ENCODE results near the gene CARMIL3.
"Not testable (repeated sequence)": the region's sequence is repeated elsewhere in the genome, so short reads cannot be mapped to it uniquely, and the experiment has no call there.

The CARMIL3 gene

DNA sequence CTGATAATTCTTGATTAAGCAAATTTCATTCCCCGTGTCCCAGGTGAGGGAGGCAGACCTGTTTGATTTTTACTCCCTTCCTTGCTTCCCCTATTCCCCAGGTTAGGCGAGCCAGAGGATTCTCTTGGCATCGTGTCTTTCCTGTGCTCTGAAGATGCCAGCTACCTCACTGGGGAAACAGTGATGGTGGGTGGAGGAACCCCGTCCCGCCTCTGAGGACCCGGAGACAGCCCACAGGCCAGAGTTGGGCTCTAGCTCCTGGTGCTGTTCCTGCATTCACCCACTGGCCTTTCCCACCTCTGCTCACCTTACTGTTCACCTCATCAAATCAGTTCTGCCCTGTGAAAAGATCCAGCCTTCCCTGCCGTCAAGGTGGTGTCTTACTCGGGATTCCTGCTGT is 1.1 kb upstream of the CARMIL3 start:
- not testable (repeated sequence) for H3K9me3 ChIP-seq (ENCODE audit: control insufficient read depth in 1 of 2, low read length in 2 of 2); H3K36me3 ChIP-seq (ENCODE audit: control insufficient read depth in 1 of 2, insufficient read depth in 2 of 2, low read length in 2 of 2); H3K4me3 ChIP-seq (ENCODE audit: low read depth in 1 of 2, low read length in 2 of 2); H3K27ac ChIP-seq (ENCODE audit: low read length); H3K27me3 ChIP-seq (ENCODE audit: low read depth, low read length)
- peaks cover 0 to 12% of the 10 kb centered on the region in 2 donors for H3K4me1 ChIP-seq (ENCODE audit: control insufficient read depth in 1 of 2, insufficient read depth in 2 of 2, low read length in 2 of 2)

DNA sequence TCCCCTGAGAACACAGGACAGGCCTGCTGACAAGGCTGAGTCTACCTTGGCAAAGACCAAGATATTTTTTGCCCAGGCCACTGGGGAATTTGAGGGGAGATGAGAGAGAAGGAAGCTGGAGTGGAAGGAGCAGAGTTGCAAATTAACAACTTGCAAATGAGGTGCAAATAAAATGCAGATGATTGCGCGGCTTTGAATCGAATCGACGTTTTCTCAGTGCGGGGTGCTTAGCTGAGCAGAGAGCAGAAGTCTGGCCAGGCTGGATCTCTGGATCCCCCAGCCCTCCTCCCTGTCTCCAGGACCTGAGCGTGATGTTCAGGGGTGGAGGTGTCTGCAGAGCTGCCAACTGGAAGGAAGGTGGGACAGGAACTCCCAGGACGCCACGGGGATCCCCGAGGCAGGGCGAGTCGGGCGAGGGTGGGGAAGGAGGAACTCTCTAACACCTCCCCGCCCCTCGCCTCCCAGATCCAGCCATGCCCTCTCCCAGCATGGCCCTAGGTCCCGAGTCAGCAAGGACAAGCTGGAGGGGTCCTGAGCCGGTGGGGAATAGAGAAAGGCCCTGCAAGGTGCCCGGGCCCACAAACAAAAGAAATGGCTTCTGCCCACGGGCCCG is 527 bp upstream of the CARMIL3 start:
- no peak overlapping the region for H3K27ac ChIP-seq (ENCODE audit: low read length)

DNA sequence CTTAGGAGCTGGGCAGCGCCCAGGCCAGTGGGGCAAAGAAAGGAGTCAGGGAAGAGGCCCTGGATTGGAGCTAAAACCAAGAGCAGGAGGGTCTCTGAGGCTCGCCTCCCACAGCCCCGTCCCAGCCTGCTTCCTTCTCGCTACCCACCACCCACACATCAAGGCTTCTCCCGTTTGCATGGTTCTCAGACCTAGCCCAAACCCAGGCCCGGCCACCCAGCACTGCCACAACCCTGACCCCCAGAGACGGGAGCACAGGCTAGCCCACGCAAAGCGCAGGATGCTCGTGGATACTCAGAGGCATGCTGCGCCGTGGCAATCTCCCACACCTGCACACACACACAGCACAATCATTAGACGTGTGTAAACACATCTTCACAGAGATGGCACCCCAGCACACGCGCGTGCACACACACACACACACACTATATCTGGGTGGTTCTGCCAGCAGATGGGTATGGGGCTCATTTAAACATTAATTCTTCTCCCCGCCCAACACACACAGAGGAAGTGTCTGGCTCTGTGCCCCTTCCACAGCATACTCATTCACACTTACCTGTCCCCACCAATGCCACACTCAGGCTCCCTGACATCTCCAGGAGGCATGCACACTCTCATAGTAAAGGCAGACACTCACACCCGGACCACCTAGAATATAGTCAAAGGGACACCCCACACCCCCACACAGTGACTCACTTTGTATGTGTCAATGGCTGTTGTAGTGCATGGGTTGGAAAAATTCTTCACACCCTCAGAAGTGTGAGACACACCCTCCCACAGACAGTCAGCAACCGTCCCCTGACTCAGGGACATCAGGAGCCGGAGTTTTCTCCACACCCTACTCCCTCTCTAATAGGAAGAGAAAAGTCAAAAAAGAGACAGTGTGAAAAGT is 1.1 kb downstream of the CARMIL3 start:
- Histone ChIP-seq H3K36me3 (ENCODE audit: control insufficient read depth in 1 of 2, insufficient read depth in 2 of 2, low read length in 2 of 2) (no peaks in the 10 kb centered on the region), H3K27ac (ENCODE audit: low read length) (no peak overlapping the region), H3K27me3 (ENCODE audit: low read depth, low read length) (no peaks in the 10 kb centered on the region), H3K4me3 (ENCODE audit: low read depth in 1 of 2, low read length in 2 of 2) (peak overlapping the region; percentile 59 to 91), H3K4me1 (ENCODE audit: control insufficient read depth in 1 of 2, insufficient read depth in 2 of 2, low read length in 2 of 2) (peaks cover 0 to 12% of the 10 kb centered on the region in 2 donors), H3K9me3 (ENCODE audit: control insufficient read depth in 1 of 2, low read length in 2 of 2) (no peaks in the 10 kb centered on the region)

More for the DNA sequence above, 527 bp upstream of the CARMIL3 start:
- Histone ChIP-seq H3K9me3 (ENCODE audit: control insufficient read depth in 1 of 2, low read length in 2 of 2) (no peaks in the 10 kb centered on the region), H3K27me3 (ENCODE audit: low read depth, low read length) (no peaks in the 10 kb centered on the region), H3K36me3 (ENCODE audit: control insufficient read depth in 1 of 2, insufficient read depth in 2 of 2, low read length in 2 of 2) (no peaks in the 10 kb centered on the region), H3K4me1 (ENCODE audit: control insufficient read depth in 1 of 2, insufficient read depth in 2 of 2, low read length in 2 of 2) (peaks cover 0 to 12% of the 10 kb centered on the region in 2 donors), H3K4me3 (ENCODE audit: low read depth in 1 of 2, low read length in 2 of 2) (peak overlapping the region; percentile 59 to 91)

DNA sequence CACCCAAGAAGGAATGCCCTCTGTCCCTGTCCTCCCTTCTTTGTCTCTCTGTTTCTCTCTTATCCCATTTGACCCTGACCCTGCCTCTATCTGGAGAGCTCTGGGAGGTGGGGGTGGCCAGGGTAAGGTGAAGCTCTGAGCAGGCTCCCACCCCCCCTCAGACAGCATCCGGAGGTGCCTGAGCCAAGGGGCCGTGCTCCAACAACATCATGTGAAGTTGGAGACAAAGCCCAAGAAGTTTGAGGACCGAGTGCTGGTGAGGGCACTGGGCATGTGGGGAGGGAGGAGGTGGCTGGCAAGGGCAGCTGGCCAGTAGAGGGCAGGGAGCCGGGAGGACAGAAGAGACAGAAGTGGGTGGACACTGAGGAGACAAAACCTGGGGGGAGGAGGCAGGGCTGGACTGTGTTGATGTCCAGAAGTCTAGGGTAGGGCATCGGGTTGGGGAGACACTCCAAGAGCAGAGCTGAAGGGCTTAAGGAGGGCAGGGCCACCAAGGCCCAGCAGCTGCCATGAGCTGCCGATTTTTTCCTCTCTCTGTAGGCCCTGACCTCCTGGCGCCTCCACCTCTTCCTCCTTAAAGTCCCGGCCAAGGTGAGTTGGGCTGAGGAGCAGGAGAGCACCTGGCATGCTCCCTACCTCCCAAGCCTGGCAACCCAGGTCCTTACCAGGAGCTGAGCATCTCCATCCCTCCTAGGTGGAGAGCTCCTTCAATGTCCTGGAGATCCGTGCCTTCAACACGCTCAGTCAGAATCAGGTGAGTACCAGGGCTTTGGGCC is 1.9 kb downstream of the CARMIL3 start:
- Histone ChIP-seq H3K27ac (ENCODE audit: low read length) (no peak overlapping the region), H3K9me3 (ENCODE audit: control insufficient read depth in 1 of 2, low read length in 2 of 2) (no peaks in the 10 kb centered on the region), H3K4me3 (ENCODE audit: low read depth in 1 of 2, low read length in 2 of 2) (no peak overlapping the region), H3K4me1 (ENCODE audit: control insufficient read depth in 1 of 2, insufficient read depth in 2 of 2, low read length in 2 of 2) (peaks cover 0 to 12% of the 10 kb centered on the region in 2 donors), H3K36me3 (ENCODE audit: control insufficient read depth in 1 of 2, insufficient read depth in 2 of 2, low read length in 2 of 2) (no peaks in the 10 kb centered on the region), H3K27me3 (ENCODE audit: low read depth, low read length) (no peaks in the 10 kb centered on the region)

DNA sequence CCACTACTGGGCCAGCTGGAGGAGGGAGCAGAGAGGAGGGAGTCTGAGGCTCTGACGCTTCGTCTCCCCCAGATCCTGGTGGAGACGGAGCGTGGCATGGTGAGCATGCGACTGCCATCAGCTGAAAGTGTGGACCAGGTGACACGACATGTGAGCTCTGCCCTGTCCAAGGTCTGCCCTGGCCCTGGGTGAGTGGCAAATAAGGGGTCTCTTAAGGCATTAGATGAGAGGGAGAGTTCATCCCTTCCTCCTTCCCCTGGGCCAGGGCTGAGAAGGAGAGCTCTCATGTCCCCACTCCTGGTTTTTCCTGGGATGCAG is 2.5 kb downstream of the CARMIL3 start:
- no peaks in the 10 kb centered on the region for H3K36me3 ChIP-seq (ENCODE audit: control insufficient read depth in 1 of 2, insufficient read depth in 2 of 2, low read length in 2 of 2)
- no peak overlapping the region for H3K27ac ChIP-seq (ENCODE audit: low read length)
- H3K27me3 ChIP-seq (ENCODE audit: low read depth, low read length): no peaks in the 10 kb centered on the region
- no peak overlapping the region for H3K4me3 ChIP-seq (ENCODE audit: low read depth in 1 of 2, low read length in 2 of 2)
- H3K4me1 ChIP-seq (ENCODE audit: control insufficient read depth in 1 of 2, insufficient read depth in 2 of 2, low read length in 2 of 2): peaks cover 0 to 12% of the 10 kb centered on the region in 2 donors
- no peaks in the 10 kb centered on the region for H3K9me3 ChIP-seq (ENCODE audit: control insufficient read depth in 1 of 2, low read length in 2 of 2)

DNA sequence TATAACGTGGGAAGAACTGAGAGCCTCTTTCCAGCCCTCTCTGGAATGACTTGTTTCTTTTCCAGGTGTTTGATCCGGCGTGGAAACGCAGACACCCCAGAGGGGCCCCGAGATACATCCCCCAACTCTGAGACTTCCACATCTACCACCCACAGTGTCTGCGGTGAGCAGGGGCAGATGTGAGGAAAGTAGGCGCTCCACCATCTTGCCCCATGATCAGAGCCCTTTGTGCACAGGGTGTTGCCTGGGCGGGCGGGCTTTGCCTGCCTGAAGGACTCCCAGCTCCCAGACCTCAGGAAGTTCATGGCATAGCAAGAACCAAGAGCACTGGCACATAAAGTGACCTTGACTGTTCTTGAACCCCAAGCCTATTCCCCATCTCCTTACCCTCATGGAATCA is 2.8 kb downstream of the CARMIL3 start:
- H3K27ac ChIP-seq (ENCODE audit: low read length): no peak overlapping the region
- no peaks in the 10 kb centered on the region for H3K9me3 ChIP-seq (ENCODE audit: control insufficient read depth in 1 of 2, low read length in 2 of 2)
- H3K4me1 ChIP-seq (ENCODE audit: control insufficient read depth in 1 of 2, insufficient read depth in 2 of 2, low read length in 2 of 2): peaks cover 0 to 12% of the 10 kb centered on the region in 2 donors
- no peak overlapping the region for H3K4me3 ChIP-seq (ENCODE audit: low read depth in 1 of 2, low read length in 2 of 2)
- no peaks in the 10 kb centered on the region for H3K27me3 ChIP-seq (ENCODE audit: low read depth, low read length)
- no peaks in the 10 kb centered on the region for H3K36me3 ChIP-seq (ENCODE audit: control insufficient read depth in 1 of 2, insufficient read depth in 2 of 2, low read length in 2 of 2)

DNA sequence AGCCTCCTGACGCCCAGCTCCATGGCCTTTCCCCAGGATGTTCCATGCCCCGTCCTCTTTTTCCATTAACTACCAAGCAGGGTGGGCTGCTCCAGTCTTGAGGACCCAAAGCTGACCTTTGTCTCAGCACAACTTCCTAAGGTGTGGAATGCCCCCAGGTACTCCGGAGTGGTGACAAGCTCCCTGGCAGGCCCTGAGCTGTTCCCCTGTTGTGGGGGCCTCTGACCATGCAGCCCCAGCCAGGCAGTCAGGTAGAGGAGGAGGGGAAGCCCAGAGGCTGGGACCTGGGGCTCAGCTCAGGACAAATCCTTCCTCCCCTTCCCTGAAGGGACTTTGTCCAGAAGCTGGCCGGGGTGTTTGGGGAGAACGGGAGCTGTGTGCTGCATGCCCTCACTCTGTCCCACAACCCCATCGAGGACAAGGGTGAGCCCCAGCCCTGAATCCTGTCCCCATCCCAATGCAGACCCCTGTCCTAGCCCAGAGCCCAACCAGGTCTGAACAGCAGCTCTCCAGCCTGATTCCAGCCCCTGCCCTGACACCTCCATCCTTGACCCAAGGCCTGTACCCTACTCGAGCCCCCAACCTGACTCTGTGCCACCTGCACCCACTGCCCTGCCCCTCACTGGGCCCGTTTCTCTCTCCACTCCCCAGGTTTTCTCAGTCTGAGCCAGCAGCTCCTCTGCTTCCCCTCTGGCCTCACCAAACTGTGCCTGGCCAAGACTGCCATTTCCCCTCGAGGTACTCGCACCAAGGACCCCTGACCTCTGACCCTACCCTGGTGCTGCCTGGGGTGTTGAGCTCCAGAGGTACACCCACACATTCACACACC is 4.4 kb downstream of the CARMIL3 start:
- Histone ChIP-seq H3K4me1 (ENCODE audit: control insufficient read depth in 1 of 2, insufficient read depth in 2 of 2, low read length in 2 of 2) (peaks cover 0 to 12% of the 10 kb centered on the region in 2 donors), H3K27ac (ENCODE audit: low read length) (no peak overlapping the region), H3K4me3 (ENCODE audit: low read depth in 1 of 2, low read length in 2 of 2) (no peak overlapping the region), H3K36me3 (ENCODE audit: control insufficient read depth in 1 of 2, insufficient read depth in 2 of 2, low read length in 2 of 2) (no peaks in the 10 kb centered on the region), H3K9me3 (ENCODE audit: control insufficient read depth in 1 of 2, low read length in 2 of 2) (no peaks in the 10 kb centered on the region), H3K27me3 (ENCODE audit: low read depth, low read length) (no peaks in the 10 kb centered on the region)

DNA sequence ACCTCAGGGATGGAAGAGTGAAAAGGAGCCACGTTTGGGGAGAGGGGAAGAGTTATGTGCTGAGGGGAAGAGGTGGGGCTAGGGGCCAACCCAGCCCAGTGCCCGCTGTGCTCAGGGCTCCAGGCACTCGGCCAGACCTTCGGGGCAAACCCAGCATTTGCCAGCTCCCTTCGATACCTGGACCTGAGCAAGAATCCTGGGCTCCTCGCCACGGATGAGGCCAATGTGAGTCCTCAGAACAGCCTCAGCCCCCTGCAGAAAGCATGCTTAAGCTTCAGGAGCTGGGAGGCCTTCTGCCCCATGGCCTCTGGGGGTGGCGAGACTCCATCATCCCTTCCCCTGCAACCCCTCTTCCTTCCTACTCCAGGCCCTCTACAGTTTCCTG is 5.0 kb downstream of the CARMIL3 start:
- Histone ChIP-seq H3K9me3 (ENCODE audit: control insufficient read depth in 1 of 2, low read length in 2 of 2) (no peaks in the 10 kb centered on the region), H3K4me3 (ENCODE audit: low read depth in 1 of 2, low read length in 2 of 2) (no peak overlapping the region), H3K4me1 (ENCODE audit: control insufficient read depth in 1 of 2, insufficient read depth in 2 of 2, low read length in 2 of 2) (peaks cover 0 to 7% of the 10 kb centered on the region in 2 donors), H3K27ac (ENCODE audit: low read length) (no peak overlapping the region), H3K36me3 (ENCODE audit: control insufficient read depth in 1 of 2, insufficient read depth in 2 of 2, low read length in 2 of 2) (no peaks in the 10 kb centered on the region), H3K27me3 (ENCODE audit: low read depth, low read length) (no peaks in the 10 kb centered on the region)

DNA sequence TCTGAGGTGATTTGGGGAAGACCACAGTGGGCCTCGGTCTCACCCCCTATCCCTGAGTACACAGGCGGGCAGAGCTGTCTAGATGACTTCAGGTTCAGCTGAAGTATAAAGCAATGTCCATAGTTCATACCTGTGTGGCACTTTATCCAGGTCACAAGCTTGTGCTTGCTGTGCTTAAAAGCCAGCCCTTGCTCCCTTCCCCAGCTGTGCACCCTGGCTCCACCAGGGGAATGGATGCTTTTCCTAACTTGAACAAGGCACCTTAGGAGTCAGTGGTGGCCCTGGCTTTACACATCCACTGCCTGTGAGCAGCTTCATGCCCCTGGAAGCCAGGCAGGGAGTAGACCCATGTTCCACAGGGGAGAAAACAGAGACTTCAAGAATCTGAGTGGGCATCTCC is 5.5 kb downstream of the CARMIL3 start:
- Histone ChIP-seq H3K36me3 (ENCODE audit: control insufficient read depth in 1 of 2, insufficient read depth in 2 of 2, low read length in 2 of 2) (no peaks in the 10 kb centered on the region), H3K4me3 (ENCODE audit: low read depth in 1 of 2, low read length in 2 of 2) (no peak overlapping the region)

DNA sequence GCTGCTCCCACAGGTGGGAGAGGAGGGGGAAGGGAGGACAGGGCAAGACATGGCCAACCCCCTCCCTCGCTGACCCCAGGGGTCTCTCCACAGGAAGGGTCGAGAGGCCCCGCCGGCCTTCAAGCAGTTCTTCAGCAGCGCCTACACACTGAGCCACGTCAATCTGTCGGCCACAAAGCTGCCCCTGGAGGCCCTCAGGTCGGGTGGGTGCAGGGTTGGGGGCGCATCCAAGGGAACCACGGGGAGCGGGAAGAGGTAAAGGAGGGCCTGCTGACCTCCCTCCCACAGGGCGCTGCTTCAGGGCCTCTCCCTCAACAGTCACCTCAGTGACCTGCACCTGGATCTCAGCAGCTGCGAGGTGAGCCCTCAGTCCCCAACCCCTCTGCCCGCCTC is 6.1 kb downstream of the CARMIL3 start:
- no peak overlapping the region for H3K27ac ChIP-seq (ENCODE audit: low read length)
- H3K4me1 ChIP-seq (ENCODE audit: control insufficient read depth in 1 of 2, insufficient read depth in 2 of 2, low read length in 2 of 2): no peaks in the 10 kb centered on the region
- no peaks in the 10 kb centered on the region for H3K36me3 ChIP-seq (ENCODE audit: control insufficient read depth in 1 of 2, insufficient read depth in 2 of 2, low read length in 2 of 2)
- H3K4me3 ChIP-seq (ENCODE audit: low read depth in 1 of 2, low read length in 2 of 2): no peak overlapping the region
- no peaks in the 10 kb centered on the region for H3K27me3 ChIP-seq (ENCODE audit: low read depth, low read length)
- H3K9me3 ChIP-seq (ENCODE audit: control insufficient read depth in 1 of 2, low read length in 2 of 2): no peaks in the 10 kb centered on the region

More for the DNA sequence above, 5.5 kb downstream of the CARMIL3 start:
- no peaks in the 10 kb centered on the region for H3K9me3 ChIP-seq (ENCODE audit: control insufficient read depth in 1 of 2, low read length in 2 of 2)
- H3K27ac ChIP-seq (ENCODE audit: low read length): no peak overlapping the region
- H3K4me1 ChIP-seq (ENCODE audit: control insufficient read depth in 1 of 2, insufficient read depth in 2 of 2, low read length in 2 of 2): peaks cover 0 to 5% of the 10 kb centered on the region in 2 donors
- no peaks in the 10 kb centered on the region for H3K27me3 ChIP-seq (ENCODE audit: low read depth, low read length)
